Esophagus squamous epithelium (tissue), 4 donors: ENCODE data around the gene ZNF385D.

Experiments
- CTCF ChIP-seq, 6 experiments: fragments of 450-650 bp in 4 of 6; fragments of 200-600 bp in 2 of 6; sonication (generic) in 2 of 6; IDR thresholded peaks; one replicate each; pipeline ENCODE4 v1.5.1; 2016 to 2019; ENCODE audit warnings: antibody characterized with exemption in 6 of 6, mild to moderate bottlenecking in 4 of 6, moderate library complexity in 4 of 6
- POLR2A ChIP-seq, 4 donors: fragments of 450-650 bp; IDR thresholded peaks; one replicate each; pipeline ENCODE4 v1.6.1; 2017; ENCODE audit warnings: antibody characterized with exemption in 4 of 4, mild to moderate bottlenecking in 4 of 4, moderate library complexity in 3 of 4

GRCh38 chr3:21785765-21786437, 34.9 kb upstream of the ZNF385D start:
- TF ChIP-seq CTCF (IDR thresholded peaks at IDR 0.05) (no peak), POLR2A (IDR thresholded peaks at IDR 0.05) (no peak)
